Smooth muscle cell (in vitro differentiated cells): ENCODE data around the gene IL2RG. TPM values are rescaled to one million over a fixed set of nuclear protein-coding genes. Genes with fewer than 3 reads are reported as not detected.

Experiments used
- DNase-seq: peaks from one replicate; lab custom pipeline; 2025; ENCODE audit not compliant: unreplicated experiment; lab: John Stamatoyannopoulos, UW
- H2AFZ ChIP-seq: fragments of 200-600 bp; sonication (generic); 2 replicates; pipeline ENCODE4 v1.6.0; 2016; ENCODE audit warnings: antibody characterized with exemption, low read depth, mild to moderate bottlenecking
- H3F3A ChIP-seq: fragments of 200-600 bp; sonication (generic); 2 replicates; pipeline ENCODE4 v1.6.0; 2017; ENCODE audit warnings: antibody characterized with exemption, low read depth
- H3K27ac ChIP-seq: fragments of 200-600 bp; sonication (generic); 2 replicates; pipeline ENCODE4 v1.5.1; 2016; ENCODE audit warnings: low read depth, mild to moderate bottlenecking
- H3K27me3 ChIP-seq: fragments of 200-600 bp; sonication (generic); 2 replicates; pipeline ENCODE4 v1.6.1; 2016; ENCODE audit warnings: low read depth, mild to moderate bottlenecking
- H3K36me3 ChIP-seq: fragments of 200-600 bp; sonication (generic); 2 replicates; pipeline ENCODE4 v1.5.1; 2016; ENCODE audit warnings: low read depth
- H3K4me1 ChIP-seq: fragments of 200-600 bp; sonication (generic); 2 replicates; pipeline ENCODE4 v1.5.1; 2016; ENCODE audit warnings: low read depth
- H3K4me2 ChIP-seq: fragments of 200-600 bp; sonication (generic); 2 replicates; pipeline ENCODE4 v1.6.0; 2016; ENCODE audit warnings: mild to moderate bottlenecking
- H3K4me3 ChIP-seq: fragments of 200-600 bp; sonication (generic); 2 replicates; pipeline ENCODE4 v1.5.1; 2016; ENCODE audit warnings: mild to moderate bottlenecking
- H3K79me2 ChIP-seq: fragments of 200-600 bp; sonication (generic); 2 replicates; pipeline ENCODE4 v1.6.0; 2016; ENCODE audit warnings: low read depth, mild to moderate bottlenecking
- H3K9ac ChIP-seq: fragments of 200-600 bp; sonication (generic); 2 replicates; pipeline ENCODE4 v1.6.0; 2016; ENCODE audit warnings: low read depth
- H3K9me3 ChIP-seq: fragments of 200-600 bp; sonication (generic); replicated peaks from 2 replicates; pipeline ENCODE4 v1.5.1; 2016; ENCODE audit warnings: low read depth
- H4K20me1 ChIP-seq: fragments of 200-600 bp; sonication (generic); 2 replicates; pipeline ENCODE4 v1.6.0; 2016; ENCODE audit warnings: low read depth
- WGBS: methylation state at CpG from one replicate; pipeline ENCODE4 v1.1.7; 2016; ENCODE audit warnings: low lambda C conversion rate; 5-methylcytosine and 5-hydroxymethylcytosine counted together
- polyA plus RNA-seq: library from polyadenylated mRNA; unstranded; fragments of >200 nt; fragmentation: Nextera tagmentation; extraction: Ambion mirVana; gene quantifications from 2 replicates; pipeline ENCODE4 v1.2.1, GENCODE V29; 2016
- total RNA-seq: library from RNA; depleted of rRNA; stranded (reverse); fragments of >200 nt; gene quantifications from 2 replicates; pipeline ENCODE4 v1.2.3, GENCODE V29; 2014
- TF ChIP-seq, protein P1 (sequence below): fragments of 200-600 bp; sonication (generic); IDR thresholded peaks from 2 replicates; pipeline ENCODE4 v1.5.1; 2017; ENCODE audit warnings: borderline replicate concordance, mild to moderate bottlenecking, antibody characterized with exemption; ENCODE audit not compliant: insufficient read depth, poor library complexity, severe bottlenecking

Gene IL2RG
- total and polyA plus RNA-seq, 2 experiments from 2014 or later: not detected

- Histone ChIP-seq H3K36me3 (no peaks in the 10 kb centered on the region), H2AFZ (peak overlapping the region; percentile 85), H3K9me3 (no peaks in the 10 kb centered on the region), H3K4me2 (peak overlapping the region; percentile 54), H3K27ac (peak overlapping the region; percentile 28), H3K4me1 (no peaks in the 10 kb centered on the region), H3K79me2 (no peaks in the 10 kb centered on the region), H3K27me3 (no peaks in the 10 kb centered on the region), H3K4me3 (no peak overlapping the region), H3F3A (no peaks in the 10 kb centered on the region), H3K9ac (no peak overlapping the region), H4K20me1 (no peaks in the 10 kb centered on the region)
- no peak for DNase-seq
- TF ChIP-seq, protein P1, sequence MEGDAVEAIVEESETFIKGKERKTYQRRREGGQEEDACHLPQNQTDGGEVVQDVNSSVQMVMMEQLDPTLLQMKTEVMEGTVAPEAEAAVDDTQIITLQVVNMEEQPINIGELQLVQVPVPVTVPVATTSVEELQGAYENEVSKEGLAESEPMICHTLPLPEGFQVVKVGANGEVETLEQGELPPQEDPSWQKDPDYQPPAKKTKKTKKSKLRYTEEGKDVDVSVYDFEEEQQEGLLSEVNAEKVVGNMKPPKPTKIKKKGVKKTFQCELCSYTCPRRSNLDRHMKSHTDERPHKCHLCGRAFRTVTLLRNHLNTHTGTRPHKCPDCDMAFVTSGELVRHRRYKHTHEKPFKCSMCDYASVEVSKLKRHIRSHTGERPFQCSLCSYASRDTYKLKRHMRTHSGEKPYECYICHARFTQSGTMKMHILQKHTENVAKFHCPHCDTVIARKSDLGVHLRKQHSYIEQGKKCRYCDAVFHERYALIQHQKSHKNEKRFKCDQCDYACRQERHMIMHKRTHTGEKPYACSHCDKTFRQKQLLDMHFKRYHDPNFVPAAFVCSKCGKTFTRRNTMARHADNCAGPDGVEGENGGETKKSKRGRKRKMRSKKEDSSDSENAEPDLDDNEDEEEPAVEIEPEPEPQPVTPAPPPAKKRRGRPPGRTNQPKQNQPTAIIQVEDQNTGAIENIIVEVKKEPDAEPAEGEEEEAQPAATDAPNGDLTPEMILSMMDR: no peak
- WGBS: 38% methylated on average over 9 of the region's 10 CpGs
Measured at GRCh38 chrX:71103110-71103983, 8.0 kb downstream of the IL2RG start.

DNA sequence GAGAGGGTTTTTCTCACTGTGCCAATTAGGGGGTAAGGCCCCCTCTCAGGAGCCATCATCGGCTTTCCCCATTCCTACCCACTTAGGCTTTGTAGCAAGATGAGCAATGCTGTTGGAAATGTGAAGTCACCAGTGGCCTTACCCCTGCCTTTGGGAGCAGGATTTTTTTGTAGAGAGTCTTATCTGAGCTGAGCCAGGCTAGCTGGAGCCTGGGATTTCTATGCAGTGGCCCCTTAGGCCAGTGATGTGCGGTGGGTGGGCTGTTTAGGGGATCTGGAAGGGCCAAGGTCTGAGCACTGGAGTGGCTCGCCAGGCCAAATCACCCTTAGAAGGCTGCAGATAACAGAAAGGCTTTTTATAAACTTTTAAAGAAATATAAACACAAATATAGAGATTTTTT lies 9.1 kb downstream of the IL2RG start:
- DNase-seq: no peak
- no peak overlapping the region for H3K4me3 ChIP-seq
- H2AFZ ChIP-seq: no peak overlapping the region
- H3K79me2 ChIP-seq: no peaks in the 10 kb centered on the region
- no peaks in the 10 kb centered on the region for H3K4me1 ChIP-seq
- H3K4me2 ChIP-seq: no peak overlapping the region
- no peak overlapping the region for H3K9ac ChIP-seq
- no peaks in the 10 kb centered on the region for H4K20me1 ChIP-seq
- H3F3A ChIP-seq: no peaks in the 10 kb centered on the region
- H3K27ac ChIP-seq: peak overlapping the region; percentile 28
- no peaks in the 10 kb centered on the region for H3K27me3 ChIP-seq
- no peaks in the 10 kb centered on the region for H3K9me3 ChIP-seq
- 25% methylated on average over 3 of the region's 3 CpGs for WGBS
- TF ChIP-seq, protein P1: no peak
- H3K36me3 ChIP-seq: no peaks in the 10 kb centered on the region

- Histone ChIP-seq H2AFZ (no peak overlapping the region), H3F3A (no peaks in the 10 kb centered on the region), H3K9me3 (no peaks in the 10 kb centered on the region), H3K27me3 (no peaks in the 10 kb centered on the region), H3K4me1 (no peaks in the 10 kb centered on the region), H3K79me2 (no peaks in the 10 kb centered on the region), H3K9ac (no peak overlapping the region), H3K4me3 (no peak overlapping the region), H3K27ac (no peak overlapping the region), H4K20me1 (no peaks in the 10 kb centered on the region), H3K36me3 (no peaks in the 10 kb centered on the region), H3K4me2 (no peak overlapping the region)
- WGBS: 78% methylated on average over 31 of the region's 31 CpGs
- TF ChIP-seq, protein P1: no peak
- DNase-seq: no peak
Measured at GRCh38 chrX:71100581-71101505, 10.5 kb downstream of the IL2RG start.
